Measurements from ENCODE around the gene TRMU. TPM values are rescaled to one million over a fixed set of nuclear protein-coding genes. Genes with fewer than 3 reads are reported as not detected.
A peak's percentile ranks its signal among the peaks of the same experiment; 100 is the strongest.

The TRMU gene
- total RNA-seq, 5 donors from 2014 or later (not counting 1 experiment from before 2014, with no cell fraction given), result 62.8 to 92.1 (median 77.5) TPM

GRCh38 chr22:46293577-46294260 is 41.8 kb upstream of the TRMU start:
- peaks cover 26 to 40% (median 28%) of the 10 kb centered on the region in 3 donors for H3K4me1 Mint-ChIP-seq
- DNase-seq, result peak in 2 of 35 experiments; percentile 28 to 34
- Histone ChIP-seq H3K4me1 (ENCODE audit: control insufficient read depth in 1 of 2, extremely low read depth in 1 of 2, insufficient read depth in 2 of 2, low read length in 2 of 2) (peaks cover 2 to 67% of the 10 kb centered on the region in 2 experiments), H3K4me3 (ENCODE audit: control insufficient read depth in 1 of 2, extremely low read depth in 1 of 2, low read length in 1 of 2) (no peak overlapping the region), H3K27me3 (replicated peaks in 1 of 2; ENCODE audit: control insufficient read depth in 2 of 2, extremely low read depth in 1 of 2, insufficient read depth in 2 of 2, low read length in 1 of 2) (peaks cover 0 to 5% of the 10 kb centered on the region in 2 experiments), H3K36me3 (ENCODE audit: control insufficient read depth in 2 of 2, extremely low read depth in 1 of 2, insufficient read depth in 1 of 2, low read length in 1 of 2) (peaks cover 0 to 8% of the 10 kb centered on the region in 2 donors), H3K9me3 (no peaks in the 10 kb centered on the region), H3K27ac (ENCODE audit: low read length) (no peak overlapping the region)
- no peak overlapping the region for H3K27ac Mint-ChIP-seq
- WGBS (ENCODE audit: insufficient coverage), result 59% methylated on average over 9 of the region's 11 CpGs
- POLR2A ChIA-PET, result interaction anchor here in 1 of 2 donors (0.7 kb wide), 1 partner anchor 284 kb away, joined by 4 read pairs; no protein-coding TSS in a partner anchor
- CTCF ChIA-PET, result no interaction called here
- no peak overlapping the region for H3K4me3 Mint-ChIP-seq
- peaks cover 0 to 3% of the 10 kb centered on the region in 2 donors for H3K27me3 Mint-ChIP-seq
- peaks cover 6% of the 10 kb centered on the region for H3K36me3 Mint-ChIP-seq
- no peak for ATAC-seq (replicated peaks in 1 of 4)
- H3K9me3 Mint-ChIP-seq, result no peaks in the 10 kb centered on the region

DNA sequence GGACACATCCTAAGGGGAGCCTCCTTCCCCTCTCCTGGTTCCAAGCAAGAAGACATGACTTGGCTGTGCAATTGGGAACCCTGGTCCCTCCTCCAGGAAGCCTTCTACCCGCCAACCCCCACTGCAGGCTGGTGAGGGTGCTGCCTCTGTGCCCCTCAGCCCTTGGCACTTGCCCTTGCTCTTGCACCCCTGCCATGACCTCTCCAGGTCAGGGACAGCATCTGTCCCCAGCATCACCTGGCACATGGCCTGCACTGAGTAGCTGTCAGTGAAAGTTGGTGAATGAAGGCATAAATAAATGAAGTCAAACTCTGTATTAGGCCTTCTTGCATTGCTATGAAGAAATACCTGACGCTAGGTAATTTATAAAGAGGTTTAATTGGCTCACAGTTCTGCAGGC is 40.7 kb upstream of the TRMU start:
- Mint-ChIP-seq H3K4me3 (peak overlapping the region in 2 of 3 donors; percentile 56 to 84), H3K4me1 (peaks cover 26 to 37% (median 28%) of the 10 kb centered on the region in 3 donors), H3K27me3 (peaks cover 0 to 5% of the 10 kb centered on the region in 2 donors), H3K27ac (peak overlapping the region; percentile 97 to 98), H3K36me3 (peaks cover 6% of the 10 kb centered on the region), H3K9me3 (no peaks in the 10 kb centered on the region)
- 83% methylated on average over 1 of the region's 2 CpGs for WGBS (ENCODE audit: insufficient coverage)
- DNase-seq, result no peak
- H3K27me3 ChIP-seq (replicated peaks in 1 of 2; ENCODE audit: control insufficient read depth in 2 of 2, extremely low read depth in 1 of 2, insufficient read depth in 2 of 2, low read length in 1 of 2), result peaks cover 0 to 5% of the 10 kb centered on the region in 2 experiments
- H3K9me3 ChIP-seq, result no peaks in the 10 kb centered on the region
- no peak overlapping the region for H3K4me3 ChIP-seq (ENCODE audit: control insufficient read depth in 1 of 2, extremely low read depth in 1 of 2, low read length in 1 of 2)
- CTCF ChIA-PET, result no interaction called here
- no peak for ATAC-seq (replicated peaks in 1 of 4)
- H3K27ac ChIP-seq (ENCODE audit: low read length), result peak overlapping the region; percentile 12
- peaks cover 0 to 8% of the 10 kb centered on the region in 2 donors for H3K36me3 ChIP-seq (ENCODE audit: control insufficient read depth in 2 of 2, extremely low read depth in 1 of 2, insufficient read depth in 1 of 2, low read length in 1 of 2)
- H3K4me1 ChIP-seq (ENCODE audit: control insufficient read depth in 1 of 2, extremely low read depth in 1 of 2, insufficient read depth in 2 of 2, low read length in 2 of 2), result peaks cover 2 to 57% of the 10 kb centered on the region in 2 experiments
- POLR2A ChIA-PET, result interaction anchor here in 1 of 2 donors (0.7 kb wide), 1 partner anchor 283 kb away, joined by 4 read pairs; no protein-coding TSS in a partner anchor

DNA sequence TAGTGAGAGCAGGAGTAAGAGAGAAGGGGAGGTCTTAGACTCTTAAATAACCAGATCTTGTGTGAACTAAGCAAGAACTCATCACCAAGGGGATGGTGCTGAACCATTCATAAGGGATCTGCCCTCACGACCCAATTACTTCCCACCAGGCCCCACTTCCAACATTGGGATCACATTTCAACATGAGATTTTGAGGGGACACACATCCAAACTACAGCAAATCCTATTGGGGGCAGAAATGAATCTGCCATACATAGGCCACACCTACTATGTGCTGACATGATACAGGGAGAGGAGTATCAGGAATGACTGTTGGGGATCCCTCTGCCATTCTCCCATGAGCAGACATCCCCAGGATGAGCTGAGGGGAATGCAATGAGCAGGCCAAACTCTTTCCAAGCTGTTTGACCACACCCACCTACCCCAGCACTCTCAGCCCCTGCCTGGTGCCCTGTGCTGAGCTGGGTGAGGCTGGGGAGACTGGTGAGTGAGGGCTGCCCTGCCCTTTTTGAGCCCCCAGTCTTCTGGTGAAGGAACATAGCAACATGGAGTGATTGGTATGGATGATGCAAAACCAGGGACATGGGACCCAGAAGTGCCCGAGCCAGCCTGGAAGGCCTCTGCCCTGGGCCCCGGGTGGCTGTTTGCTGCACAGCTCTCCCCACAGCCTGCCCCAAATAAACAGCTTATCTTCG is 40.1 kb upstream of the TRMU start:
- H3K27me3 ChIP-seq (replicated peaks in 1 of 2; ENCODE audit: control insufficient read depth in 2 of 2, extremely low read depth in 1 of 2, insufficient read depth in 2 of 2, low read length in 1 of 2), result peaks cover 0 to 5% of the 10 kb centered on the region in 2 experiments
- ChIA-PET CTCF (interaction anchor here (0.5 to 1.2 kb wide), 4 partner anchors 16 to 261 kb away, joined by 3 to 4 read pairs (median 3); no protein-coding TSS in a partner anchor), POLR2A (no interaction called here)
- Mint-ChIP-seq H3K27ac (peak overlapping the region; percentile 97 to 98), H3K36me3 (peaks cover 6% of the 10 kb centered on the region), H3K27me3 (peaks cover 0 to 5% of the 10 kb centered on the region in 2 donors), H3K9me3 (no peaks in the 10 kb centered on the region), H3K4me1 (peaks cover 26 to 32% (median 28%) of the 10 kb centered on the region in 3 donors), H3K4me3 (peak overlapping the region; percentile 84 to 95 (median 84))
- peak overlapping the region in 1 of 2 donors; percentile 68 for H3K4me3 ChIP-seq (ENCODE audit: control insufficient read depth in 1 of 2, extremely low read depth in 1 of 2, low read length in 1 of 2)
- WGBS (ENCODE audit: insufficient coverage), result no CpG with 5 or more reads among the region's 4 CpGs
- peaks cover 2 to 50% of the 10 kb centered on the region in 2 experiments for H3K4me1 ChIP-seq (ENCODE audit: control insufficient read depth in 1 of 2, extremely low read depth in 1 of 2, insufficient read depth in 2 of 2, low read length in 2 of 2)
- no peak for DNase-seq
- no peak for ATAC-seq (replicated peaks in 1 of 4)
- no peaks in the 10 kb centered on the region for H3K9me3 ChIP-seq
- peaks cover 0 to 8% of the 10 kb centered on the region in 2 donors for H3K36me3 ChIP-seq (ENCODE audit: control insufficient read depth in 2 of 2, extremely low read depth in 1 of 2, insufficient read depth in 1 of 2, low read length in 1 of 2)
- H3K27ac ChIP-seq (ENCODE audit: low read length), result peak overlapping the region; percentile 89

GRCh38 chr22:46296257-46297150 is 39.0 kb upstream of the TRMU start, which contains the start of gene GTSE1:
TSS of gene GTSE1 (plus strand) at chr22:46296870. CDS start at chr22:46297401, 531 bp downstream.
- DNase-seq, result peak; percentile 90 to 99 (median 97)
- peak within 1 kb of the TSS; percentile 84 to 95 (median 84) for H3K4me3 Mint-ChIP-seq
- ATAC-seq (replicated peaks in 1 of 4), result peak; percentile 98 to 99 (median 99)
- H3K9me3 Mint-ChIP-seq, result no peaks in the 10 kb centered on the region
- CTCF ChIA-PET, result interaction anchor here in 1 of 2 donors (0.9 to 1.2 kb wide), 4 partner anchors 15 to 71 kb away, joined by 3 to 5 read pairs (median 3); no protein-coding TSS in a partner anchor
- peaks cover 0 to 9% of the 10 kb centered on the region in 2 donors for H3K27me3 Mint-ChIP-seq
- Histone ChIP-seq H3K4me3 (ENCODE audit: control insufficient read depth in 1 of 2, extremely low read depth in 1 of 2, low read length in 1 of 2) (peak within 1 kb of the TSS; percentile 68 to 69), H3K4me1 (ENCODE audit: control insufficient read depth in 1 of 2, extremely low read depth in 1 of 2, insufficient read depth in 2 of 2, low read length in 2 of 2) (peaks cover 2 to 40% of the 10 kb centered on the region in 2 experiments), H3K27me3 (replicated peaks in 1 of 2; ENCODE audit: control insufficient read depth in 2 of 2, extremely low read depth in 1 of 2, insufficient read depth in 2 of 2, low read length in 1 of 2) (peaks cover 0 to 5% of the 10 kb centered on the region in 2 experiments), H3K27ac (ENCODE audit: low read length) (peak within 1 kb of the TSS; percentile 89), H3K9me3 (no peaks in the 10 kb centered on the region), H3K36me3 (ENCODE audit: control insufficient read depth in 2 of 2, extremely low read depth in 1 of 2, insufficient read depth in 1 of 2, low read length in 1 of 2) (peaks cover 0 to 8% of the 10 kb centered on the region in 2 donors)
- POLR2A ChIA-PET, result no interaction called here
- peaks cover 6% of the 10 kb centered on the region for H3K36me3 Mint-ChIP-seq
- peak within 1 kb of the TSS; percentile 97 to 98 for H3K27ac Mint-ChIP-seq
- peaks cover 26 to 29% (median 28%) of the 10 kb centered on the region in 3 donors for H3K4me1 Mint-ChIP-seq
- WGBS (ENCODE audit: insufficient coverage), result 1% methylated on average over 55 of the region's 76 CpGs

GRCh38 chr22:46297151-46297812 is 38.2 kb upstream of the TRMU start:
- no peaks in the 10 kb centered on the region for H3K9me3 Mint-ChIP-seq
- Histone ChIP-seq H3K27ac (ENCODE audit: low read length) (no peak overlapping the region), H3K9me3 (no peaks in the 10 kb centered on the region), H3K4me1 (ENCODE audit: control insufficient read depth in 1 of 2, extremely low read depth in 1 of 2, insufficient read depth in 2 of 2, low read length in 2 of 2) (peaks cover 2 to 38% of the 10 kb centered on the region in 2 experiments), H3K4me3 (ENCODE audit: control insufficient read depth in 1 of 2, extremely low read depth in 1 of 2, low read length in 1 of 2) (peak overlapping the region; percentile 61 to 68), H3K36me3 (ENCODE audit: control insufficient read depth in 2 of 2, extremely low read depth in 1 of 2, insufficient read depth in 1 of 2, low read length in 1 of 2) (peaks cover 0 to 3% of the 10 kb centered on the region in 2 donors), H3K27me3 (replicated peaks in 1 of 2; ENCODE audit: control insufficient read depth in 2 of 2, extremely low read depth in 1 of 2, insufficient read depth in 2 of 2, low read length in 1 of 2) (peaks cover 0 to 5% of the 10 kb centered on the region in 2 experiments)
- H3K4me1 Mint-ChIP-seq, result peaks cover 26 to 29% (median 28%) of the 10 kb centered on the region in 3 donors
- H3K36me3 Mint-ChIP-seq, result peaks cover 4% of the 10 kb centered on the region
- H3K27ac Mint-ChIP-seq, result peak overlapping the region in 1 of 2 donors; percentile 43
- H3K4me3 Mint-ChIP-seq, result peak overlapping the region; percentile 70 to 95 (median 74)
- ChIA-PET POLR2A (no interaction called here), CTCF (interaction anchor here in 1 of 2 donors (1.1 kb wide), 1 partner anchor 45 kb away, joined by 3 read pairs; no protein-coding TSS in a partner anchor)
- WGBS (ENCODE audit: insufficient coverage), result under 1% methylated on average over 25 of the region's 32 CpGs
- DNase-seq (peak in 1 of 35 experiments; percentile 16), ATAC-seq (replicated peaks in 1 of 4) (peak in 1 of 4 experiments; percentile 4)
- H3K27me3 Mint-ChIP-seq, result peaks cover 0 to 9% of the 10 kb centered on the region in 2 donors

All from T-cell (primary cell).